Kidney epithelial cell (primary cell): ENCODE results near the gene PTPN14. TPM values are rescaled to one million over a fixed set of nuclear protein-coding genes. Genes with fewer than 3 reads are reported as not detected.
A peak's percentile ranks its signal among the peaks of the same experiment; 100 is the strongest.
"Not testable (repeated sequence)": the region's sequence is repeated elsewhere in the genome, so short reads cannot be mapped to it uniquely, and the experiment has no call there.

Experiments
- DNase-seq: peaks from one replicate; pipeline ENCODE4 v3.0.0-alpha.2; 2010; ENCODE audit warnings: low read depth
- H3K27me3 ChIP-seq: 2 replicates; pipeline ENCODE4 v1.6.0; 2011; ENCODE audit warnings: low read length; ENCODE audit not compliant: control insufficient read depth, insufficient read depth
- H3K36me3 ChIP-seq: 2 replicates; pipeline ENCODE4 v1.5.1; 2011; ENCODE audit warnings: low read length; ENCODE audit not compliant: control insufficient read depth, insufficient read depth
- H3K4me3 ChIP-seq: 2 replicates; pipeline ENCODE4 v1.5.1; 2011; ENCODE audit warnings: low read depth, mild to moderate bottlenecking, control low read depth, low read length
- CTCF ChIP-seq: IDR thresholded peaks from 2 replicates; pipeline ENCODE4 v1.5.1; 2011; ENCODE audit warnings: mild to moderate bottlenecking, moderate library complexity, low read length, control low read depth, inconsistent platforms; ENCODE audit not compliant: insufficient read depth, poor library complexity, severe bottlenecking
- total RNA-seq: library from RNA; depleted of rRNA; stranded (reverse); fragments of >200 nt; gene quantifications from 2 replicates; pipeline ENCODE4 v1.2.3, GENCODE V29; 2015

The PTPN14 gene
- total RNA-seq, 1 donor from 2014 or later, result 30.7 TPM

- Histone ChIP-seq H3K27me3 (no peaks in the 10 kb centered on the region), H3K36me3 (no peaks in the 10 kb centered on the region), H3K4me3 (no peak overlapping the region)
- DNase-seq, result peak; percentile 93
- TF ChIP-seq CTCF, result no peak
These were observed 30.4 kb upstream of the PTPN14 start for GRCh38 chr1:214581785-214582184.

- no peaks in the 10 kb centered on the region for H3K36me3 ChIP-seq
- no peak for DNase-seq
- no peak overlapping the region for H3K4me3 ChIP-seq
- no peak for TF ChIP-seq CTCF
- no peaks in the 10 kb centered on the region for H3K27me3 ChIP-seq
These were observed 27.8 kb upstream of the PTPN14 start for GRCh38 chr1:214579183-214579582.

- not testable (repeated sequence) for DNase-seq, H3K36me3 ChIP-seq, H3K4me3 ChIP-seq, H3K27me3 ChIP-seq
These were observed 24.7 kb upstream of the PTPN14 start for GRCh38 chr1:214576120-214576519.

- DNase-seq, result no peak
- H3K4me3 ChIP-seq, result no peak overlapping the region
- no peaks in the 10 kb centered on the region for H3K27me3 ChIP-seq
- H3K36me3 ChIP-seq, result no peaks in the 10 kb centered on the region
- TF ChIP-seq CTCF, result no peak
These were observed 23.4 kb upstream of the PTPN14 start for GRCh38 chr1:214574598-214575411.

GRCh38 chr1:214573386-214574318 is 22.2 kb upstream of the PTPN14 start:
- DNase-seq, result no peak
- H3K4me3 ChIP-seq, result no peak overlapping the region
- no peak for TF ChIP-seq CTCF
- H3K27me3 ChIP-seq, result no peaks in the 10 kb centered on the region
- no peaks in the 10 kb centered on the region for H3K36me3 ChIP-seq

DNA sequence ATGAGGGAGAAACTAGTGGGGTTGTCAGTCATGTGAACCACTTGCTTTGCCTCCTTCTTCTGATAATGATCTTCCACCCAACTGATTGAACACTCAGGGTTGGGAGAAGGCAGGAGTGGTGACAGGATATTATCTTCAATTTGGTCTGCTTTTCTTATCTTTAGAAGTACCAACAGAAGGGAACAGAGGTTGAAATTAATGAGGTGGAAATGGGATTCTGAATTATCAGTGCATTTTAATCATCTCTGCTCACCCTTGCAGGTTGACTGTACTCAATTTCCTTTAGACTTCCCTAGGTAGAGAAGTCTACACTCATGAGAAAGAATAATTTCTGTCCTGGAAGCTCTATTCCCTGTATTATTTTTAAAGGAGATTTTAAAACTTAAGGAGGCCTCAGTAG is 19.9 kb upstream of the PTPN14 start:
- no peak for DNase-seq
- no peaks in the 10 kb centered on the region for H3K27me3 ChIP-seq
- TF ChIP-seq CTCF, result no peak
- H3K4me3 ChIP-seq, result no peak overlapping the region
- no peaks in the 10 kb centered on the region for H3K36me3 ChIP-seq
